ENCODE measurements around the gene MRPS16.
A peak's percentile ranks its signal among the peaks of the same experiment; 100 is the strongest.
"Not testable (repeated sequence)": the region's sequence is repeated elsewhere in the genome, so short reads cannot be mapped to it uniquely, and the experiment has no call there.

MRPS16 gene

DNA sequence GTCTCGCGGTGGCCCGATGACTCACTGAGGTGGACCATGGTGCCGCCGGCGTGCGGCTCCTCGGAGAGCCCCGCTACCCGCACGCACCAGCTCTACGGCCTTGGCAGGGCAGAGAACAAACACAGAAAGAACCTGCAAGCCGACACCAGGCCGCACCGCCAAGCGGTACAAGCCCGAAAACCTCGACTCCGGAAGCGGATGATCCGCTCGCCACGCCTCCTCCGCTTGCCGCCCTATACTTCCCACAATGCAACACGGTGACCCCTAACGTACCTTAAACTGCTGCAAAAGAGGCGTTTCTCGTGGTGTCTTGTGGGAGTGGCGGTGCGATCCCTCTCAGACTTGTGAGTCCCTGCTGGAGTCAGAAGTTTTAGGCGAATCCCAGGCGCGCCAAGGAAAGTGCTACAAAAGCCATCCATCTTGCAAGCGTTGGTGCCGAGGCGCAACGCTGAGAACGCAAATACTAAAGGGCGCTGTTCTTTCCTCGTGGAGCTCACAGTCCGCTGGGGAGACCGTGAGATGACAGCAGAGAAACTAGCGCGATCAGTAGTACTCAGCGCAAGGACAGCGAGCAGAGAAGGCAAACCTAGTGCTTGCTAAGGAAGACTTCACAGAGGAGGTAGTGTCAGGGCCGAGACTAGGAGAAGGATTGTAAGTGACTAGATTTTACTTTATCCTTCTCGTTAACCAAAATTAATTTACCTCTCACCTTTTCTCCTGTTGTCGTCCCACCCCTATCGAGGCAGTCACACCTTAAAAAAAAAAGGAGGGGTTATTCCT is at the start of gene MRPS16:
TSS of gene MRPS16 (minus strand) at position 200 of the 780 bp plus-strand sequence. CDS start at position 38, 162 bp downstream.
- peak; percentile 88 to 89 for DNase-seq (ENCODE audit: low read depth in 2 of 2)

DNA sequence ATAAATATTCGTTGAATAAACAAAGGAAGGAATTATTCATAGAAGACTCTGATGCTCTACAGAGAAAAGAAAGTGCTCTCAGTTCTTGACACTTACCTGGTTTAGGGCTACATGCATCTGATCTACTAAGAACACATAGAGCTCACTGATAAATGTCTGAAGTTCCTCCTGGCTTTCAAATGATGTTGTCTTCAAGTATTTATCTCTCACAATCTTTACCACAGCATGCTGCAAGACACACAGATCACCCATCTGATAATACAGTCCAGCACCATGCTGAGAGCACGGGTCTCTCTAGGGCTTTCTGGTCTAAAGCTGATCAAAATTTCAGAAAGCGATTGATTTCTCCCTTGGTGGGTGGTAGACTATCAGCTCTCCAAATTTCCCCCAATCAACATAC is 44.5 kb upstream of the MRPS16 start:
- no peak for DNase-seq (ENCODE audit: low read depth in 2 of 2)

DNA sequence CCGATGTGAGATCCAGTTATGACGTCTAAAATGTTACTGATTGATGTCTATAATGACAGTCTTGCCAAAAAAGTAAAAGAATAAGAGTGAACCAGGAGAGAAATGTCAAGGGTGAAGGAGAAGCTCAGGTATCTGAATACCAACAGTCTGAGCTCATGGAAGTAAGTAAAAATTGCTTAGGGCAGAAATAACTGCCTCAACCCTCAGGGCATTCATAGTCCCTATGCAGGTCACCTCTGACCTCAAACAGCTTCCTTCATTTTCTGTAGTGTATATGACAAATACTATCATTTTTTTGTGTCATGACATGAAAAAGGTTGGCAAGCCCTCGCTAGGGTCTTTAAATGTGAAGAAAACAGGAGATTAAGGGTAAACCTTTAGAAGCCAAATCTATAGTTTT is 41.0 kb upstream of the MRPS16 start:
- DNase-seq (ENCODE audit: low read depth in 2 of 2) = no peak

DNA sequence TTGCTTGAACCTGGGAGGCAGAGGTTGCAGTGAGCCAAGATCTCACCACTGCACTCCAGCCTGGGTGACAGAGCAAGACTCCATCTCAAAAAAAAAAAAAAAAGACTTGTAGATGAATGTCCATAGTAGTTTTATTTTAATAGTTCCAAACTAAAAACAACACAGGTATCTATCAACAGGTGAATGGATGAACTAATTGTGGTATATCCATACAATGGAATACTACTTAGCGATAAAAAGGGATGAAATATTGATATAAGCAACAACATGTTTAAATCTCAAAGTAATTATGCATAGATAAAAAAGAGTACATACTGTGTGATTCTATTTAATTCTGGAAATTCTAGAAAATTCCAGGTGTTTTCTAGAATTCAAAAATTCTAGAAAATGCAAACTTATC is 37.5 kb upstream of the MRPS16 start:
- no peak for DNase-seq (ENCODE audit: low read depth in 2 of 2)

DNA sequence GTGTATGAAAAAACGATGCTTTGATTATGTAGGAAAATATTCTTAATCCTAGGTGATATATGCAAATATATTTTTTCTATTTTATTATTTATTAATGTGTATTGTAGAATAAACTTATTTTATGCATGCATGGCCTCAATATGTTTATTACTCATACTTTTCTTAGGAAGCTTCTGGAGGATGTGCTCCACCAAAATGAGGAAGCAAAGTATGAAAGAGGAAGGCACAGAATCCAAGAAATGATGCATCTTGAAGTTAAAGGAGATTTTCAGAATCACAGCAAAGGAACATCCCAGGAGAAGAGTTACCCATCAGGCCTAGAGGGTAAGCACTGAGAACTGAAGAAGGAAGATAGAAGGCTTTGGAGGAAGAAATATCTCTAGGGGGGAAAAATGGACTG is 35.0 kb upstream of the MRPS16 start:
- DNase-seq (ENCODE audit: low read depth in 2 of 2) = no peak

DNA sequence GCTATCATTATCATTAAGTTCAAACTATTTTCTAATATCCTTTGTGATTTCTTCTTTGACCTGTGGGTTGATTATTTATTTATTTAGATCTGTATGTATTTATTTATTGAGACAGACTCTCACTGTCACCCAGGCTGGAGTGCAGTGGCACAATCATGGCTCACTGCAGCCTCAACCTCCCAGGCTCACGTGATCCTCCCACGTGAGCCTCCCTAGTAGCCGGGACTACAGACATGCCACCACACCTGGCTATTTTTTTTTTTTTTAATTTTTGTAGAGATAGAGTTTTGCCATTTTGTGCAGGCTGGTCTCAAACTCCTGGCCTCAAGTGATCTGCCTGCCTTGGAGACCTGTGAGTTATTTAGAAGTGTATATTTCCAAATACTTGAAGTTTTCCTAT is 28.7 kb upstream of the MRPS16 start:
- no peak for DNase-seq (ENCODE audit: low read depth in 2 of 2)

DNA sequence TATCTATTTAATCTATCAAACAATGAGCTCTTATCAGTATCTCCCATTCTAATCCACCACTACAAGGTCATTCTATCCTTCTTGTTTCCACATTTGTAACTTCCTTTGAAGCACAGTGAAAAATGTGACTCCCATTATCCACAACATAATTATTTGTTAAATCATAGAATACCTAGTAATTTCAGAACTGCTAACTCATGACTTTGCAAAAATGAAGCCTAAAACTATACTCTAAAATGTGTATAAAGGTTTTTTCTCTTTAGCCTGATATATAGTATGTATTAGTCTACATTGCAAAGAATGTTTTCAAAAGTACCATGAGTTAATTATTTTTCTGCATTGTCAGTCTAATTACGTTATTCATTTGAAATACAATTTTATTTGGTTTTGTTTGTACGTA is 12.0 kb upstream of the MRPS16 start:
- DNase-seq (ENCODE audit: low read depth in 2 of 2) = no peak

DNA sequence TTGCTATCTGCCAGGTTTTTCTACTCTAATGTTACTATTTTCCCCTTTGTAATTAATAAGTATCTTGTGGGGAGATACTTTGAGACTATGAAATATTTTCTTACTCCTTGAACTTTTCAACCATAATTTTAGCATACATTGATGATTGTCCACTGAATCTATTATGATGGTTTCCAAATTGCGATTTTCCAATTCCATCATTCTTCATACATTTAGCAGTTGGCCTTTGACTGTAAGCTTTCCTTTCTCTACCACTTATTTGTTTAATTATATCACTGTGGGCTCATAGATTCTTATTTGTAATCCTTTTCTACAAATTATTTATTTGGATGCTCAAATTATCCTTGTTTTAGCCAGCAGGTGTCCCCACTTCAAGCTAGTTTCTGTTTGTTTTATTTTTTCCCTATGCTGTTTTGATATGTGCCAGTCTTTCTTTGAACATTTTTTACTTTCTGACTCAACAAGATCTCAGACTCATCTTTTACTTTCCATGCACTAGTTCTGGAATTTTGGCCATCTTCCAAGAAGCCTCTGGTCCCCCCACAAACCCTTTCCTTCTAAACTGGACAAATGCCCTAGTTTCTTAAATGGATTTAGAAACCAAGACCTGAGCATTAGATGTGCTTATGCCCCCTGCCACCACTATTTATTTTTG is 11.4 kb upstream of the MRPS16 start:
- no peak for DNase-seq (ENCODE audit: low read depth in 2 of 2)

DNA sequence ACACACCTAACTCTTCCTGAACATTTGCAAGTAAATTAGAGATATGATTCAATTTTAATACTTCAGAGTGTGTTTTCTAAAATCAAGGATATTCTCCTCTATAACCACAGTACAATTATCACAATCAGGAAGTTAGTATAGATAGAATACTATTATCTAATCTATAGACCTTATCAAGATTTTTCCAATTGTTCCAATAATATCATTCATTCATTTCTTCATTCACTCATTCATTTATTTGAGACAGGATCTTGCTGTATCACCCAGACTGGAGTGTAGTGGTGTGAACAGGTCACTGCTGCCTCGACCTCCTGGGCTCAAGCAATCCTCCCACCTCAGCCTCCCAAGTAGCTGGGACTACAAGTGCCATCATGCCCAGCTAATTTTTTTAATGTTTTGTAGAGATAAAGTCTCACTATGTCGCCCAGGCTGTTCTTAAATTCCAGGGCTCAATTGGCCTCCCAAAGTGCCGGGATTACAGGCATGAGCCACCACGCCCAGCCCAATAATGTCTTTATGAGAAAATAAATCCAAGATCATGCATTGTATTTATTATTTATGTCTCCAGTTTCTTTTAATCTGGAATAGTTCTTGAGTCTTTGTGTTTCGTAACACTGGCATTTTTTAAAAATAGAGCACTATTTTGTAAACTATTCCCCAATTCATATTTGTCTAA is 10.6 kb upstream of the MRPS16 start:
- no peak for DNase-seq (ENCODE audit: low read depth in 2 of 2)

DNA sequence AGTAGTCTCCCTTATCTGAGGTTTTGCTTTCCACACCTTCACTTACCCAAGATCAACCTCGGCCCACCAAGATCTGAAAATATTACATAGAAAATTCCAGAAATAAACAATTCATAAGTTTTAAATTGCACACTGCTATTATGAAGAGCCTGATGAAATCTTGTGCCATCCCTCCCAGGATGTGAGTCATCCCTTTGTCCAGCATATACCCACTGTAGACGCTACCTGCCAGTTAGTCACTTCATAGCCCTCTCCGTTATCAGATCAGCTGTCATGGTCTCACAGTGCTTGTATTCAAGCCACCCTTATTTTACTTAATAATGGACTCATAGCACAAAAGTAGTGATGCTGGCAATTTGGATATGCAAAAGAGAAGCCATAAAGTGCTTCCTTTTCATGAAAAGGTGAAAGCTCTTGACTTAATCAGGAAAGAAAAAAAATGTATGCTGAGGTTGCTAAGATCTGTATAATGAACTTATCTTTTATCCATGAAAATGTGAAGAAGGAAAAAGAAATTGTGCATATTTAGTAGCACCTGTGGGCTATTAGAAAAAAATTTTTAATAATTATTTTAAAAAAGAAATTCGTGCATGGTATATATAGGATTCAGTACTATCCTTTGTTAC is 9.8 kb upstream of the MRPS16 start:
- no peak for DNase-seq (ENCODE audit: low read depth in 2 of 2)

DNA sequence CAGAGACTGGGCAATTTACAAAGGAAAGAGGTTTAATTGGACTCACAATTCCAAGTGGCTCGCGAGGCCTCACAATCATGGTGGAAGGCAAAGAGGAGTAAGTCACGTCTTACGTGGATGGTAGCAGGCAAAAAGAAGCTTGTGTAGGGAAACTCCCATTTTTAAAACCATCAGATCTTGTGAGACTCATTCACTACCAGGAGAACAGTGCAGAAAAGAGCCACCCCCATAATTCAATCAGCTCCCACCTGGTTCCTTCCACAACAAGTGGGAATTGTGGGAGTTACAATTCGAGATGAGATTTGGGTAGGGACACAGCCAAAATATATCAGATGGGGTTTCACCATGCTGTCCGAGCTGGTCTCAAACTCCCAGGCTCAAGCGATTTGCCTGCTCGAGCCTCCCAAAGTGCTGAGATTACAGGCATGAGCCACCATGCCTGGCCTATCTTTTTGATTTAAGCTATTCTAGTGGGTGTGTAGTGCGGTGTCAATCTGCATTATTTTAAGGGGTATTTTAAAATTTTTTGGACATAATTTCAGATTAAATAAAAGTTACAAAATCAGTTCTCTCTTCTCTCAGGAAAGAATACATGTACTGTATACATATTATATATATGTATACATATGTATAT is 9.0 kb upstream of the MRPS16 start:
- DNase-seq (ENCODE audit: low read depth in 2 of 2) = no peak

DNA sequence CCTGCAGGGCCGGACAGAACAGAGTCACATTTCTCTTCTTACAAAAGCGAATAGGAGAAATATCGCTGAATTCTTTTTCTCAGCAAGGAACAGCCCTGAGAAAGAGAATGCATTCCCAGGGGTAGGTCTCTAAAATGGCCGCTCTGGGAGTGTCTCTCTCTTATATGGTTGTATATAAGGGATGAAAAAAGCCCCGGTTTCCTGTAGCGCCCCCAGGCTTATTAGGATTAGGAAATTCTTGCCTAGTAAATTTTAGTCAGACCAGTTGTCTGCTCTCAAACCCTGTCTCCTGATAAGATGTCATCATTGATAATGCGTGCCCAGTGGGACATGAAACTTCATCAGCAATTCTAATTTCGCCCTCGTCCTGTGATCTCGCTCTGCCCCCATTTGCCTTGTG is 6.2 kb upstream of the MRPS16 start:
- DNase-seq (ENCODE audit: low read depth in 2 of 2) = not testable (repeated sequence)

DNA sequence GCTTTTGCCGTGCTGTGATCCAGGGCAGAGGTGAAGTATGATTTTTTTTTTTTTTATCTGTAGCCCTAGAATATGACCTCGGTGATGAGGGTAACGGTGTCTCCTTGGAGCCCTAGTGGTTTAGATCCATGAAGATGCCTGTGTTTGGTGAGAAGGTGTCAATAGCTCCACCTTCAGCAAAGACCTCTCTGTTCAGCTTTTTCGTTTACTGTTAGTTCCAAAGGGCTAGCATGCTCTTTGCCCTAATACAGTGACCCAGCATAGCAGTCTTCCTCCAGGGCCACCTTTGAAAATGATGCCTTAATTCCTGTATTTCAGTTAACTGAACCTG is 746 bp upstream of the MRPS16 start:
- no peak for DNase-seq (ENCODE audit: low read depth in 2 of 2)

DNA sequence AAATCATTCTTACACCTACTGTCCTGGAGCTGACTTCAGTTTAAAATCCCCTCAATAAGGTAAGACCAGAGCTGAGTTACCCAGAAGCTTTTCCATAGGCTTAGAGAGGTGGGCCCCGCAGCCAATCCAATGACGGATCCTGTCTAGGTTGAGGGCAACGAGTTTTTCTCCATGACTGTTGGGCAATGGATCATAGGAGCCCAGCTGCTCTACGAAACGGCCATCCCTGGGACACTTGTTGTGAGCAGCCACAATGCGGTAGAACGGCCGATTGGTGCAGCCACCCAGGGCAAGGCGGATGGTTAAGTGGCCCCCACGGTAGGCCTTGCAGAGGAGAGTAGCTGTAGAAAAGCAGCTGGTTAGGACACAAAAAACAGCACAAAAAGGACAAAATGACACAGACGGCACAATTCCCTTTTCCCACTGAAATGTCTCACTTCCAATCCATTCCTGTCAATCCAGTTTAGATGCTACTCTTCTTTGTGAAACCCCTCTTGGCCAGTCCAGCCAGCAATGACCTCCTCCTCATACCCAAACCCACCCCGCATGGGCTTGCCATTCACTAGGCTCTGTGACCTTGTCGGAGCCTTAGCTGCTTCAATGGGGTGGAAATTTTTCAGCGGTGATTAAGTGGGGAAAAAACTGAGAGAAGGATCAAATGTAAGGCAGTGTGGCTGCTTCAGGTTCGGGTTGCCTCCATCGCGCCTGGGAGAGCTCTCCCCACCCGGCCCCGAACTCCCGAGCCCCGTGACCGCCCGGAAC is 580 bp downstream of the MRPS16 start:
- no peak for DNase-seq (ENCODE audit: low read depth in 2 of 2)

DNA sequence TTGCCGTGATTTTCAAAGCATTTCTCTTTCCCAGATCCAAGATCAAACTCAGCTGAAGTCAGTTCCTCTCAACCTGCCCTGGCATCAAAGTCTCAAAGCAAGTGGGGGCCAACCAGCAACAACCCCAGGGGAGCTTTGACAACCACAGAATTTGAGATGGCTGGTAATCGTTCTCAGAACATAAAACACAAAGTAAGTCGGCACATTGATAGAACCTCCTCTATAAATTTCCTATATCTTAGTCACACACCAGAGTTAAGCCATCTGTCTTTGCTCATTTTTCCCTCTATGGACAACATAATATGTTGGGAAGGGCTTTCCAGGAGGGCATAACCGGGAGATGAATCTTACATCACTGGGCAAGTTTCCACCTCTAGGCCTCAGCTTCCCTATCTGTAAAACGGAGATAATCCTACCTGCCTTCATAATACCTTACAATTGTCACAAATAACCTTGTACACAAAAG is 4.2 kb downstream of the MRPS16 start:
- no peak for DNase-seq (ENCODE audit: low read depth in 2 of 2)

DNA sequence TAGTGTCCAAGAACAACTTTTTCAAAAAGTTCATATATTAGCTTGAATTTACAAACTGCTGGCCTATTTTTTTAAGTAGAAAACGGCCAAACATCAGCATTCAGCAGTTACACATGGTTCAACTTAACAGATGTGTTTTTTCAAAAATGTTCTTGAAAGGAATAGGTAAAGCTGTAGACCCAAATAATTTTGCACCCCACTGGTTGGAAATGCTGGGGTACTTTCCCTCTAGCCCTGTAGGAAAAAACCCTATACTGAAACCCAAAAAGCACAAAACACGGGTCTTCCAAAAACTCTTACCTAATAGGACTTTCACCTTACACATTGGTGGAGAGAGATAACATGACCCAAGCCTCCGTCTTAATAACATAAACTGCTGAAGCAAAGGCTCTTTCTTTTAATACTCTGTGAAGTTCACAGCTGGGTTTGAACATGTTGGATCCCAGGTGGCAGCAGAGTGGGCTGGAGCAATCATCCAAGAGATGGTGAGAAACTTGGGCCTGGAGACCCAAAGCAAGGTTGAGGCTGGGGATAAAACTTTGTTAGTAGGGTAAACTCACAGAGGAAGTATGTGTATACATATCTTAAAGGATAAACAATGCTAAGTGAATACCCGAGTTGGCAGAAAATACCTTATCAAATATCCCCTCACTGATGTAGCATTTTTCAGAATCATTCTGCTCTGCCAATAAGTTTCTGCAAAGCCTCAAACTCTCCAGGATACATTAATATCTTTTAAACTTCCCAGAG is 4.8 kb downstream of the MRPS16 start:
- no peak for DNase-seq (ENCODE audit: low read depth in 2 of 2)

DNA sequence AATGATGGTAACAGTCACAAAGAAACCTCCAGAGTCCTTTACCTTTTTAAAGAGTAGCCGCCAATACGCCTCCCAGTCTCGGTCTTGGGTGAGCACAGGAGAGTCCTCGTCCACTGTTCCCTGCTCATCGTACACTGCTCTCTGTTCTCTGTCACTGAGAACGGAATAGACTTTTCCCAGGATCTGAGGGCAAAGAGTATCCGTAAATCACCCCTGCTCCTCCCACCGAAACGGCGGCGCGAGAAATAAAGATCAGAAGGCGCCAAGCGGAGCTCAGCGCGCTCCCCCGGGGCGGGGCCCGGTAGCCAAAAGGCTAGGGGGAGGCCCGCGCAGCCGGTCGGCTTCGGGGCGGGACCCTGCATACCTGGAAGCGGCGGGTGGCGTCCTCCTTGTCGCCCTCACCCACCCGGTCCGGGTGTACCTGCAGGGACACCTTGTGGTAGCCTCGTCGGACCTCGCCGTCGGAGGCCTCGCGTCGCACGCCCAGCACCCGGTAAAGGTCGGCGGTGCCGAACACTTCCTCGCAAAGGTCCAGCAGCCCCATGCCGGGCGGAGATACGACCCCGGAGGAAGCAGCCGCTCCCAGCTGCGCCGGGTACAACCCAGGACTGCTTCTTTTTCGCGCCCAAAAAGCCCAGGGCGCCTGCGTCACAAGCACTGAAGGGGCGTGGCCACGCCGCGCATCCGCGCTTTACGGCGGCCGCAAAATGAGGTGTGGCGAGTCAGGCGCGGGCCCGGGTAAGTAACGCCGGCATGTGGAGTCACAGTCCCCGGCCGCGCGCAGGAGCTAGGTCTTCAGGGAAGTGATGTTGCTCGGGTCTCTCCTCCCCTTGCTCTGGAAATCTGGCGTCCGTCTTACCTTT is 5.6 kb downstream of the MRPS16 start, which contains the start of gene DNAJC9:
TSS of gene DNAJC9 (minus strand) at position 610 of the 863 bp plus-strand sequence. CDS start at position 544, 66 bp downstream.
- peak; percentile 92 to 97 for DNase-seq (ENCODE audit: low read depth in 2 of 2)

DNA sequence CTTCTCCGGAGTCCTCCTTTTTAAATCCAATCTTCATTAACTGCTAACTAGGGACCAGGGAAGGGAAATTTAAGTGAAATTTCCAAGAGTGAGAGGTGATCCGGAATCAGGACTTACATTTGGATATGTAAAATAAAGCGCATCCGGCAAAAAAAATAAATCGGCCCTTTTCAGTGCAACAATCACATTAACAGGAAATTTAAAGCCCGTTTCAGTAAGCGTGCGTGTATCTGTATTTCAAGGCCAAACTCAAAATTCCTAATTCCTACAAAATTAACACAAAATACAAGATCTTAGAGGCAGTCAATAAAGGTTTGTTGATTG is 6.2 kb downstream of the MRPS16 start:
- DNase-seq (ENCODE audit: low read depth in 2 of 2) = no peak

DNA sequence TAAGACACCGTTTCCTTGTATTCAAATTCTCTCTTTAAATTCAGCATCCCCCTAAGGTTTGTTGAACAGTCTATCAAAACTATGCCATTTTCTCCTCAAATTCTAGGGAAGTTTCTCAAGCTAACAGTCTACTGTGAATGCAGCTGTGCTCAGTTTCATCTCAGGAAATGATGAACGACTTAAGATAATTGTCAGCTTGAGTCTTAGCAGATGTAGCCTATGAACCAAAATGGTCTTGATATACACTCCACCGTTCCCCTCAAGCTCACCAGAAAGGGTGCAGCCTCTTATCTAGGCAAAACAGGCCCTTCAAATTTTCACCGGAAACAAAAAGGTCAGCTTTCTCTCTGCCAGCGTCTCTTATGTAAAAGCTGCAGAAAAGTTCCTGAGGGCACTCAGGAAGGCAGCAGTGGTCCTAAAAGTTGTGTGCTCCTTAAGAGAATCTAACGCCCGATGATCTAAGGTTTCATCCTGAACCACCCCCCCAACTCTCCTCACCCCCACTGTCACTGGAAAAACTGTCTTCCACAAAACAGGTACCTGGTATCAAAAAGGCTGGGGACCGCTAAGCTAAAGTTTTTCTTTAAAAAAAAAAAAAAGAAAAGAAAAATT is 7.5 kb downstream of the MRPS16 start:
- no peak for DNase-seq (ENCODE audit: low read depth in 2 of 2)

Measured in stimulated activated CD4-positive, alpha-beta T cell treated with anti-CD3 and anti-CD28 coated beads, Interleukin-15, amount 100 ng/mL, for 48 hours (primary cell).